CD4-positive, alpha-beta T cell treated with Interleukin-6 at 100 ng/mL for 8 hours (primary cell): ENCODE measurements around the gene FOXA2.

Experiments used
- DNase-seq: peaks from one replicate; pipeline ENCODE4 v3.0.0-alpha.2; 2020; ENCODE audit warnings: mixed read lengths, low spot score

The FOXA2 gene

DNA sequence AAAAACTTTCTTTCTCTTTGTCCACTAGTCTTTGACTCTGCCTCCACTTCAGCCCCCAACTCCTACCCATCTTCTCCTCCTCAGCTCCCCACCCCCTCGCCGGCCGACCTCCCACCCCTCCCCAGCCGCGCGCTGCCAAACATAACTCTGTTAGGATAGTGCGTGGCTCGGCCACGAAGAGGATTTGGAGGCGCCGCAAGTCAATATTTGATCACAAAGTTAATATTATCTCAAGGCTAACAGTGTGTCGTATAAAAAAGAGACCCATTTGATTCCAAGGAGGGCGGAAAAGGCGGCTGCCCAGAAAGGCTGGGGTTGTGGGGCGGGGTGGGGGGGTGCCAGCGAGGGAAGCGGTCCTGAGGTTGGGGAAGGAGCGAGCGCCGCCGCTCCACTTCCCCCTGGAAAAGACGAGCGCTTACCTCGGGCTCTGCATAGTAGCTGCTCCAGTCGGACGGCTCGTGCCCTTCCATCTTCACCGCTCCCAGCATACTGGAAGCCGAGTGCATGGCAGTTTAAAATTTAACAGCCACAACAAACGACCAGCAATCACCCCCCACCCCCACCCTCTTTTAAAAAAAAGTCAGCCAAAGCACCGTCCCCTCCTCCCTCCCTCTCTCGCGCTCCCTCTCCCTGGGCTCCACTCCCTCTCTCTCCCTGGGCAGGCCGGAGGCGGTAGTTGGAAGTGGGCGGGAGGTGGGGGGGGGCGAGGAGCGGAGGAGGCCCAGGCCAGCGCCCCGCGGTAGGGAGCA, 425 bp downstream of the FOXA2 start:
- DNase-seq = no peak

DNA sequence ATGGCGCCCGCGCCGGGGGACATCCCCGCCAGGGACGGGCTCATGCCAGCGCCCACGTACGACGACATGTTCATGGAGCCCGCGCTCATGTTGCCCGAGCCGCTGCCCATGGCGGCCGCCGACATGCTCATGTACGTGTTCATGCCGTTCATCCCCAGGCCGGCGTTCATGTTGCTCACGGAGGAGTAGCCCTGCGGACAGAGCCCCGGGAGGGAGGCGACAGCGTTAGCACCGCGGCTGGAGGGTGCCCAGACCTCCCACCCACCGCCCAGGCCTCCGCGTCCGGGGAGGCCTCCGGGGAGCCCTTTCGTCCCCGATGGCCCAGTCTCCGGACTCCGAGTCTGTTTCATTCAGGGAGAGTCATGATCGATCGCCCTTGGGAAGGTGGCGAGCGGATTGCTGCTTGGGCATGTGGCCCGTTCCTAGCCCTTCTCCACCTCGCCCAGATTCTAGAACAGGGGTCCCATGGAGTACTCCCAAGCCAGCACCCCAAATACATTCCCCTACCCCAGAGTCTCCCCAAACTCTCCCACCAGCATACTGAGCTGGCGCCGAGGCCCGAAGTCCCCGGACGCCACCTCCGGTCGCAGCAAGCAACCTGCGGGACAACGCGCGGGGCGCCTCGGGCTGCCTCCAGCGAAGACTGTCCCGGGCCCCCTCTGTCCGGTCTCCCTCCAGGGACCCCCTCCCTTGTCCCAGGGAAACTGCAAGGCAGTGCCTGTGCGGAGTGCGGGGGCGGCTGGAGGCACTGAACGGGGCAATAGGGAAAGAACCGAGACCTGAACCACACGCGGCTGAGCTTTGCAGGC, 1.2 kb downstream of the FOXA2 start:
- DNase-seq = no peak

DNA sequence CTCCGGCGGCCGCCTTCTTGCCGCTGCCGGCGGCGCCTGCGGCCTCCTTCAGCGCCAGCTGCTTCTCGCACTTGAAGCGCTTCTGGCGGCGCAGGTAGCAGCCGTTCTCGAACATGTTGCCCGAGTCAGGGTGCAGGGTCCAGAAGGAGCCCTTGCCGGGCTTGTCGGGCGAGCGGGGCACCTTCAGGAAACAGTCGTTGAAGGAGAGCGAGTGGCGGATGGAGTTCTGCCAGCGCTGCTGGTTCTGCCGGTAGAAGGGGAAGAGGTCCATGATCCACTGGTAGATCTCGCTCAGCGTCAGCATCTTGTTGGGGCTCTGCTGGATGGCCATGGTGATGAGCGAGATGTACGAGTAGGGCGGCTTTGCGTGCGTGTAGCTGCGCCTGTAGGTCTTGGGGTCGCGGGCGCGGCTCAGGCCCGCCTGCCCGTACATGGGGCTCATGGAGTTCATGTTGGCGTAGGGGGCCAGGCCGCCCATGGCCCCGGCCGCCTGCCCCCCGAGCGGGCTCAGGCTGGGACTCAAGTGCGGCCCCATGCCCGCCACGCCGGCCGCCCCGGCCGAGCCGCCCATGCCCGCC, 1.9 kb downstream of the FOXA2 start:
- no peak for DNase-seq

DNA sequence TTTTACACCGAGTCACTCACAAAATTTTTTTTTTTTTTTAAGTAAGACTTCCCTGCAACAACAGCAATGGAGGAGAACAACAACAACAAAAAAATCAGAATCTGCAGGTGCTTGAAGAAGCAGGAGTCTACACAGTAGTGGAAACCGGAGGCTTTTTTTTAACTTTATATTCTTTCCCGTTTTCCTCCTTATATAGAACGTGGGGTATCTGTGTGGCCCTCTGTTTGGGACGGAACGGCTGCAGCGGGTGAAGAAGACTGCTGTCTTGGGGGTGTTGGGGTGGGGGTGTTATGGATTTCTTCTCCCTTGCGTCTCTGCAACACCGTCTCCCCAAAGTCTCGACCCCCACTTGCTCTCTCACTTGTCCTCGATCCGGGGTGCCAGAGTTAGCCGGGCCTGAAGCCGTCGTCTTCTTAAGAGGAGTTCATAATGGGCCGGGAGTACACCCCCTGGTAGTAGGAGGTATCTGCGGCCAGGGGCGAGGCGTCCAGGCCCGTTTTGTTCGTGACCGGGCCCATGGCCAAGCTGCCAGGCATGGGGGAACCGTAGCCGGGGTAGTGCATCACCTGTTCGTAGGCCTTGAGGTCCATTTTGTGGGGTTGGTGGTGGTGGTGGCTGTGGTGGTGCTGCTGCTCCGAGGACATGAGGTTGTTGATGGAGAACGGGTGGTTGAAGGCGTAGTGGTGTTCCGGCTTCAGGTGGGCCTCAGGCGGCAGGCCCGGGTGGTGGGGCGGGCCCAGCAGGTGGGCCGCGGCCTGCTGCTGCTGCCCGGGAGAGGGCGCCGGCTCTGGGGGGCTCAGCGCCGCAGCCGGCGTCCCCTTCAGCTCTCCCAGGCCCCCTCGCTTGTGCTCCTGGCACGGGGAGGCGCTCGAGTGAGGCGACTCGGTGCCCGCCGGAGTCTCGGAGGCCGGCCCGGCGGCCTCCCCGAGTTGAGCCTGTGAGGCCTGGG, 2.7 kb downstream of the FOXA2 start:
- no peak for DNase-seq

DNA sequence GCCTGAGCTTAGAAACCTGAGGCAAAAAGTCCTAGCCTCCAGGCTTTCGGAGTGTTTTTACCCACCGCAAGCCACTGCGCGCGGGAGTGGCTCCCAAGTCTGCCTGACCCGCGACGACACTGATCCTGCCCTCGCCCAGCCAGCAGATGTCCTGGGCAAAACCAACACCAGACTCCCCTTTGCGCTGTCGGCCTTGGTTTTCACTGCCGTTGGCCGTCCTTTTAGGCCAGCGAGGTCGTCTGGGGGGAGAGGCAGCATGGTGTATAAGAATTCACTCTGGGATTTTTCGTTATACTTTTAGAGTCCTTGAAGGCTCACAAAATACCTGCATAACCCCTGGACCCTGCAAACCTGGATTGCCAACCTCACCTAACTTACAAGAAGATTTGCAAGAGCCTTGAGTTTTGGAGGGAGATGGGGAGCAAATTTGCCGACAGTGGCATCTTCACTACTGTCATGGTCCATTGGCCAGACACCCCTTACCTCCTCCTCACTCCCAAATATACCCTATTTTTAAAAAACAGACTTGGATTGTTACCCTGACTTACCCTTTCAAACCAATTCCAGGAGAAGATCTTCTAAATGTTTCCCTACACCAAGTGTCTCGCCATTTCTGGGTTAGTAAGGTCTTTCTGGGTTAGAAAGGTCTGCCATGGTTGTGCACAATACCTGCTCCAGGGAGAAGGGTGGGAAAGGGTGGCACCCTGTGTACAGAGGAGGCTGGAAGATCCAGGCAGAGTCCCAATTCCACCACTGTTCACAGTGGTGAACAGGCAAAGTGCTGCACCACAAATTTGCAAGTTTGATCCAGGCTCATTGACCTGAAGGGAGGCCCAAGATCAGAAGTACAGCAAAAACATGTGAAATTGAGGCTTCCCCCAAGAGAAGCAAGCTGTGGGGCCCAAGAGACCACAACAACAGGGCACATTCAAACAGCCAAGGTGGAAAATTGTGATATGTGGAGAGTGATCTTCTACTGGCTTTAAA, 4.4 kb downstream of the FOXA2 start:
- DNase-seq = no peak

DNA sequence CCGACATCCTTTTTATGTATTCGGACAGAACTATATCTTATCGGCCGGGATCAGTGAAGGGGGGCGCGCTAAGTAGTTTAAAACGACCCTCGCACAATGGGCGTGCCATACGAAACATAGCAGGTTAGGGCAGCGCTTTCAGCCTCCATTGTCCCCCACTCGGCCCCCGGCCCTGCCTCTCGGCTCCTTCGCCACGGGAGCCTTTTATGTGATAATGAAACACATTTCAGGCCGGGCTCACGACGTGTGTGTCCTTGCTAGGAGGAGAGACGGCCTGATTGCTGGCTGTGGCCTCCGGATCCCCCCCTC, 5.3 kb downstream of the FOXA2 start:
- no peak for DNase-seq

DNA sequence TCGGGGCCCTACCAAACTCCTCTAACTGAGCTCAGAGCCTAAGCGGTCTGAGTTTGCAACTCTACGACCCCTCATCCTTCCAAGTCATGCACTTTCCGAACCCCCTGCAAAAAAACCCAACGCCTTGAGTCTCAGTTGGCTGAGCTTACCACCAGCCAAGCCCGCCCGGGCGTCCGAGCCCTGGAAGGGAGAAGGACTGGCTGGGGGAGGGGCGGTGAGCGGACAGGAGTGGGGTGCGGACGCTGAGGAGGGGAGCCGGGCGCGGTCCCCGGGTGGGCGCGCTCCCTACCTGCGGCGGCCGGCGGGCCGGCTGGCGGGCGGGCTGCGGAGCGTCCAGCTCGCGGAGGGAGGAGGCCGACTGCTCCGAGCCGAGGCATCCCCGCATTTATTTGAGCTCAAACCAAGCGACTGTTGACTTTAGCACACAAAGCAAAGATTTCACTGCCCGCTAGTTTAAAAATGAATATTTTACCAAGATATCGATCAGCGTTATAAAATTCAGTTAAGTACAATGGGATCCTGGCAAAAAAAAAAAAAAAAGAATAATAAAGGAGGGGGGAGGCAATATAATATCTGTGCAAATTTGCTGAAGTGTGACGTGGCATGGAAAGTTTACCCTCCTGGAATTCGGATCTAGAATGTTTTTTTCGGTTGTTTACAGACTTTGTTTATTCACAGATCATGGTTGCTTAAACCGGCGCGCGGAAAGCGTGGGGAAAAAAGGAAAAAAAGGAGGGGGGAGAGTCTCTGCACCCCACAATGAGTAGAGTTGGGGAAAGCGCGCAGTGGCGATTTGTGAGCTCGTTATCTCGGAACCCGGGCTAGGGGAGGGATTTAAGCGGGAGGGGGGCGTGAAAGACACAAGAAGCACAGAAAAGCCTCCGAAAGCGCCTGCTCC, 5.9 kb downstream of the FOXA2 start:
- DNase-seq = no peak

DNA sequence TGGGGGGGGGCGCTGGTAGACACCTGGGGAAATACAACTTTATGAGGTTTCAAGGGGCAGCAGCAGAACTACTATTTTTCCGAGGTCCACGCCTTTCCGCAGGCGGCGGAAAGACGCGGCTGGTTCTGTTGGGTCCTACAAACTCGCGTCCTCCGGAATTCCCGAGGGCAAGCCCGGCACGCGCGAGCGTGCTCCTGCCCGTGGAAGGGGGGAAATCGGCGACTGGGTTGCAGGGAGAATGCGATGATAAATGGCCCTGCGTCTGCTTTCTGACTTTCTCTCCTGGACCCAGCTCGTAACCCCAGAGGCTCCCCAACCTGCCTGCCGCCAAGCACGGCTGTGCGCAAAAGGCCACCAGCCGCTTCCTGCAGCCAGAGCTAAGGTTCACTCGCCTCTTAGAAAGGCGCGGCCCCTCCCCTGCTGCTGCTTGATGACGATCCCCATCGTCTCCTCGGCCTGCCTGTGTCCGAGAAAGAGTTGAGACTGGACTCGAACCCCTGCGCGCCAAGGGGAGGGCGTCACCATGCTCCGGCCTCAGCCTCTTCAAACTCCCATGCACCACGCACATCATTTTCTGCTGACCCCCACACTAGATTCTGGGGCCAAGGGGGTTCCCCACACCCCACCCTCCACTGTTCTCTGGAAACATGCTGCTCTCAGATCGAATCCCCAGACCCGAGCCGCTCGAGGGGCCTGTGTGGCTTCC, 6.7 kb downstream of the FOXA2 start:
- DNase-seq = no peak

DNA sequence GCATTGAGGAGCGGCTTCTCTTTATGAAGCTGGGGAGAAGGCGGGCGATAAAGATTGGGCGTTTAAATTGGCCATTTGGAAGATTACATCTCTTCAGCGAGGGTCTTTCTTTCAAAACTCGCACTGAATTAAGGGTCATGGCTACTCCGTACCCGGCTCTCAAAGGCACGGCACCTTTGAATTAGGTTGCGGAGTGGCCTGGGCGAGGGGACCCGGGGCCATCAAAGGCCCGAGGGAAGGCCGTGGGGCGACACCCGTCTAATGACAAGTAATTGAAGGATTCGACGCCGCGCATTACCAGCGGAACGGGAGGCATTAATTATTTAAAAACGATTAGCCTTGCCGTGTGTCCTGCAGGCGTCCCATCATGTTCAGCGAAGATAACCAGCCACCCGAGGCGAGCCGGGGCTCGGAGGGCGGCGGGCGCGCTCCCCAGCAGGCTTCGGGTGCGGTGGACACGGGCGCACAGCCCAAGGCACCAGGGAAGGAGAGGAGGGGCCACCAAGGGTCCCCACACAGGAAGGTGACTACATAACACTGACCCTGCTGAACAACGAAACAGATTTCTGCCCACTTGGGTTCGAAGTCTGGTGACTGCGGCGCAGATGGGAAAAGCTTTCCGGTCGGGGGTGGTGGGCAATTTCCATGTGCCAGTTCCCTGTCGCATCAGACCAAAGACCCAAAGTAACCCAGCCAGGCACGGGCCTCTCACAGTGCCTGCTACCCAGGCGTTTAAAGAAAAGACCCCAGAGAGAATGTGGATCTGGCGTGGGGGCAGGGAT, 7.4 kb downstream of the FOXA2 start:
- no peak for DNase-seq

DNA sequence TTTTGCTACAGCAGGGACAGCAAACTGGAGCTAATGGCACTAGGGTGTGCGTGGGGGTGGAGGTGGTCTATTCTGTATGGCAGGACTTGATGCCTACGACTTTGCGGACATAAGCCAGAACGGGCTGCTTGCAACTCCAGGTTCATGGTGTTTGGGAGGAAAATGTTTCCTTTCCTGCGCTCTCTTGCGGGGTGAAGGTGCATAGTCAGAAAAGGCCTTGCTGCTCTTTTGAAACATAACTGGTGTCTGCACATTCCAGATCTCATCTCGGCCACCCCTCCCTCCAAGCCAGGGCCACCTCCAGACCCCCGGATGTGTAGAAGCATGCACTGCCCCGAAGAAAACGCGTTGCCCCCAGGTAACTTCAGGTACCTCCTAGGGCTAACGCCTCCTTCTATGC, 8.1 kb downstream of the FOXA2 start:
- no peak for DNase-seq

DNA sequence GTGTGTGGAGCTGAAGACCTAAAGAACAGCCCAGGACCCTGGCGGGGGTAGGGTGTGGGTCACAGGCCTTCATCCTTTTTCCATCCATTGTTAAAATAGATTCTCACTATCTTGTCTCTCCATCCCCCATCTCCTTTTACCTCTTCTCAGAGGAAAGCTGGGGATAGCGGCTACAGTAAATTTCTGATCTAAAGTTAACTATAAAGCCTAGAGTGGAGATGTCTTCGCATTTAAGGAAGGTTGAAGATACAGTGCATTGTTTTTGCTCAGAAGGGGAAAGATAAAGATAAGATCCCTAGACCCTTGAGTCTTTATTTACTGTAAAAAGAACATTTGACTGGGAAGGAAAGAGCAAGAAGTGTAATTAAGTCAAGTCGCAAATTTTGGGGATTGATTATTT, 8.6 kb downstream of the FOXA2 start:
- no peak for DNase-seq

DNA sequence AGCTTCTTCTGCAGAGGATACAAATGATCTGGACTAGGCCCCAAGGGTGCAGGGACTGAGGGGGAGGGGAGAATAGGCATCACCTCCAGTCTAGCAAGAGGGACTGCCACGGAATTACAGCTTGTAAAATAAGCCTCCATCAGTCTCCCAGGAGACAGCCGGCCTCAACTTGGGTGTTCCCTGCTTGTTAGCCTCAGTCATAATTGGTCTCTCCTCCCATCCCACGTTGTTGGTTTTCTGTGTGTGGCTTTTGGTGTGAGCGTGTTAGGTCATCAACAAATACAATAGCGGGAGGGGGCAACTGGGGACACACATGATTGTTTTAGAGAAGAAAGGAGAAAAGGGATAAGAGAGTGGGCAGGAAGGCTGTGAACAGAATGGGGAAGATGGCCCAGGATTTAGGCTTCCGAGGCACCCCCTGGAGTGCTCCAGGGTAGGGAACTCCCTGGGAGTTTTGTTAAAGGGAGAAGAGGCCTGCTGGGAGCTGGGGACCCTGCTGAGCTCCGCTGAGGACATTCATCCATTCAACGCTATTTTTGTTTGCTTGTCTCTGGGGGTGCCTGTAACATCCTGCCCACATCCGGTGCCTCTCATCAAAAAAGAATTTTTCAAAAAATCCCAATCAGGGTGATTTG, 9.2 kb downstream of the FOXA2 start:
- DNase-seq = no peak

DNA sequence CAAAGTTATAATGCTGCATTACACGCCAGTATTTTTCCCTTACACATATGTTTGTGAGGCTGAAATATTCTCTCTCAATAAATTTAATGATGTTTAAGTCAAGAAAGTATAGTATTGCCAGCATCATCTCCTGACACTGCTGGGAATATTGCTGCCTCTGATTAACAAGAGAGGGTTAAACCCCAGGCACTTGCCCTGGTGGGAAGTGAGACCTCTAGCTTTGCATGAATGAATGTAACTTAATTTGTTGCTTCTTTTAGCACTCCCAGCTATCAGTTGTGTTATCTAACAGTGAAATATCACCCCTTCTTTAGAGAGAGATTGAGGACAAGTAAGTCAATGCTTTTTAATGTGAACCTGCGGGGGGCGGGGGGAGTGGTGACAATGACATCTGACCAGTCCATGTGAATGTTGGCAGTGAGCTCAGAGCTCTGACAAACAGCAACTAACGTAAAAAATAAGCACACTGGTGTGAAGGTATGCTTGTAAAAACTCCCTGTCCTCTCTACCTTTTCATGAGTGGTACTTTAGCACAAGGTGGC, 9.8 kb downstream of the FOXA2 start:
- DNase-seq = no peak

DNA sequence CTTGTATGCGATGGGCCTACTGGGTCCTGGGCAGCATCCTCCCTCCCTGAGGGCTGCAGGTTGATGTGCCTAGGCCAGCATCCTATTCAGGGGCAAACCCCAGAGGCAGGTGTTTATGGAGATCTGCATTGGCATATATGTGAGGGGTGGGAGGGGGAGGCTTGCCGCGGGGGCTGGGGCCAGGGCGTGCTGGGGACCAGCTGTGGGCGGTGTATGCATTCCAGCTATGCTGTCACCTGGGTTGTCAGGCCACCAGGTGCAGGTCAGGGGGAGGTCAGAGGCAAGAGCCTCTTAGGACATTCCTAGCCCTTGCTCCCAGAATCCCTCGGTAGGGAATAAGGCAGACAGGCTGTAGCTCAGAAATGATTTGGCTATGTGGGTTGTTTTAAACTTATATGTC, 11.9 kb downstream of the FOXA2 start:
- no peak for DNase-seq

DNA sequence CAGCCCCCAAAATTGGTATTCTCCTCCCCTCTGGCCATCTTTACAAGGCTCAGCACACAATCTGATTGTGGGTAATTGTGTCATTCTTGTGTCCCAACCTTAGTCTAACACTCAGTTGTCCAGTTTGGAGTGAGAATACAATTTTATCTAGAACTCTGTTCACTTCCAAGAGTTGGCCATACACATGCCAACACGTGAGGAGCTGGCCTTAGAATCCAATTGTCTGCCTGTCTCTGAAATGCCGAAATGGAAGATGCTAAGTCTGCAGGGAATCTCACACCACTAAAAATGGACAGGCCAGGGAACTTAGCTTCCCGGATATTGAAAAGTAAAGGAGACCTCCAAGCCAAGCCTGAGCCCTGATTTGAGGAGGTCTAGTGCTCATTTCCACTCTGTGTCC, 12.3 kb downstream of the FOXA2 start:
- DNase-seq = no peak

DNA sequence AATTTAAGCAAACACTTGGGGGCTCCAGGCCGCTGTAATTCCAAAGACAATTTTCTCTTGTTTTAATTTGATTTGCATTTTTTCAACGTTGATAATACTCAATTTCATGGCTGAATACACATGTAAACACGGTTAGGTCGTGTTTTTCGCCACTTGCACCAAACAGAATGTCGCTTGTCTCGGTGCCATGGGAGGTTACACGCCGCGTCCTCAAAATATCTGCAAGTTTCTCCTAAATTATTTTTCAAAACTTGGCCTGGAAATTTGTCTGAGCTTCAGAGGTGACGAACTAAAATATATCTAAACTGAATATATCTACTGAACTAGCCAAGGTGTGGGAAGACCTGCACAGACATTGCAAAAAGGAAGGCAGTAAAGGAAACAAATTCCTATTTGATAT, 15.0 kb downstream of the FOXA2 start:
- DNase-seq = no peak

DNA sequence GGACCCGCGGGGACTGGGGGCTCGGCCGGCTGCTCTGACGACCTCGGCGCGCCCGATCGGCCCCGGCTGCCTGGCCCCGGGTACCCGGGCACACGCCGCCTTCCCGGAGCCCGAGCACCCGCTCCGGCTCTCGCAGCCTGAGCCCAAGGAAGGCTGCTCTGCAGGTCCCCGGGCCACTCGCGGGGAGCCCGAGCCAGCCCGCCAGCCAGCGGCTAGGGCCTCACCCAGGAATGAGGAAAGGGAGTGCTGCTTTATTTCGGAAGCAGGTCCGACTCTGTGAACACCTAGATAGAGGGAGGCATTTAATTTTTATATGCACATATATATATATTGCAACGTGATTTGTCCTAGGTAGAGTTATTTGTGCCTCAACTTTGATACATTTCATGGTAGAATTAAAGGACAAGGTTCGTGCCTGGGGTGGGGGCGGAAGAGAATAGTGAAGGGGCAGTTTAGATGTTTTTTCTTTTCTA, 15.5 kb downstream of the FOXA2 start:
- no peak for DNase-seq
